ENCODE data around the gene CFAP100.

Gene CFAP100

GRCh38 chr3:126378341-126378751 lies 16.4 kb upstream of the CFAP100 start:
- H3K9me3 ChIP-seq (replicated peaks; ENCODE audit: insufficient read depth, low read length) = no peaks in the 10 kb centered on the region
- no peak overlapping the region for H2AFZ ChIP-seq (ENCODE audit: low read length)
- no peaks in the 10 kb centered on the region for H3K9me2 ChIP-seq (replicated peaks; ENCODE audit: insufficient read depth, low read length)
- no peak overlapping the region for H3K9ac ChIP-seq (ENCODE audit: low read length)
- H3K4me2 ChIP-seq (ENCODE audit: low read depth, low read length) = no peak overlapping the region
- no peaks in the 10 kb centered on the region for H3K27me3 ChIP-seq (replicated peaks; ENCODE audit: insufficient read depth, low read length)
- H4K20me1 ChIP-seq (ENCODE audit: insufficient read depth, low read length) = no peaks in the 10 kb centered on the region
- H3K4me1 ChIP-seq (ENCODE audit: low read length) = no peaks in the 10 kb centered on the region
- peaks cover 3% of the 10 kb centered on the region; the same call in 1 of the 2 replicates for H3F3A ChIP-seq (ENCODE audit: insufficient read depth, low read length)
- TF ChIP-seq CTCF (IDR thresholded peaks at IDR 0.05; ENCODE audit: low read length) (no peak), EZH2phosphoT487 (IDR thresholded peaks at IDR 0.05; ENCODE audit: low read length) (no peak), EZH2 (optimal IDR thresholded peaks at IDR 0.05; ENCODE audit: low read depth, low read length) (no peak)
- no peak overlapping the region for H3K4me3 ChIP-seq (ENCODE audit: low read length)
- no peaks in the 10 kb centered on the region for H3K36me3 ChIP-seq (replicated peaks; ENCODE audit: insufficient read depth, low read length)
- H3K79me2 ChIP-seq (ENCODE audit: low read length) = no peaks in the 10 kb centered on the region
- DNase-seq = no peak
- no peak overlapping the region for H3K27ac ChIP-seq (ENCODE audit: low read length)

GRCh38 chr3:126380011-126380768 lies 14.5 kb upstream of the CFAP100 start:
- no peaks in the 10 kb centered on the region for H3K9me3 ChIP-seq (replicated peaks; ENCODE audit: insufficient read depth, low read length)

GRCh38 chr3:126381966-126382365 lies 12.7 kb upstream of the CFAP100 start:
- Histone ChIP-seq H3F3A (ENCODE audit: insufficient read depth, low read length) (no peaks in the 10 kb centered on the region), H3K4me1 (ENCODE audit: low read length) (no peaks in the 10 kb centered on the region), H3K4me2 (ENCODE audit: low read depth, low read length) (no peak overlapping the region), H3K36me3 (replicated peaks; ENCODE audit: insufficient read depth, low read length) (no peaks in the 10 kb centered on the region), H2AFZ (ENCODE audit: low read length) (no peak overlapping the region), H3K4me3 (ENCODE audit: low read length) (no peak overlapping the region), H3K27me3 (replicated peaks; ENCODE audit: insufficient read depth, low read length) (no peaks in the 10 kb centered on the region), H3K9me3 (replicated peaks; ENCODE audit: insufficient read depth, low read length) (no peaks in the 10 kb centered on the region), H3K27ac (ENCODE audit: low read length) (no peak overlapping the region), H3K9ac (ENCODE audit: low read length) (no peak overlapping the region), H3K79me2 (ENCODE audit: low read length) (no peaks in the 10 kb centered on the region), H4K20me1 (ENCODE audit: insufficient read depth, low read length) (no peaks in the 10 kb centered on the region), H3K9me2 (replicated peaks; ENCODE audit: insufficient read depth, low read length) (no peaks in the 10 kb centered on the region)
- TF ChIP-seq EZH2 (optimal IDR thresholded peaks at IDR 0.05; ENCODE audit: low read depth, low read length) (no peak), EZH2phosphoT487 (IDR thresholded peaks at IDR 0.05; ENCODE audit: low read length) (no peak), CTCF (IDR thresholded peaks at IDR 0.05; ENCODE audit: low read length) (no peak)
- DNase-seq = no peak

More at GRCh38 chr3:126380011-126380768, 14.5 kb upstream of the CFAP100 start:
- Histone ChIP-seq H3K27ac (ENCODE audit: low read length) (no peak overlapping the region), H3K9ac (ENCODE audit: low read length) (no peak overlapping the region), H3K9me2 (replicated peaks; ENCODE audit: insufficient read depth, low read length) (no peaks in the 10 kb centered on the region), H3K4me1 (ENCODE audit: low read length) (no peaks in the 10 kb centered on the region), H3K36me3 (replicated peaks; ENCODE audit: insufficient read depth, low read length) (no peaks in the 10 kb centered on the region), H3F3A (ENCODE audit: insufficient read depth, low read length) (peaks cover 3% of the 10 kb centered on the region; the same call in 1 of the 2 replicates), H3K27me3 (replicated peaks; ENCODE audit: insufficient read depth, low read length) (no peaks in the 10 kb centered on the region), H3K4me3 (ENCODE audit: low read length) (no peak overlapping the region), H2AFZ (ENCODE audit: low read length) (no peak overlapping the region), H4K20me1 (ENCODE audit: insufficient read depth, low read length) (no peaks in the 10 kb centered on the region), H3K79me2 (ENCODE audit: low read length) (no peaks in the 10 kb centered on the region), H3K4me2 (ENCODE audit: low read depth, low read length) (no peak overlapping the region)
- TF ChIP-seq EZH2phosphoT487 (IDR thresholded peaks at IDR 0.05; ENCODE audit: low read length) (no peak), EZH2 (optimal IDR thresholded peaks at IDR 0.05; ENCODE audit: low read depth, low read length) (no peak), CTCF (IDR thresholded peaks at IDR 0.05; ENCODE audit: low read length) (no peak)
- DNase-seq = no peak

Data from MM.1S (cell line).